Endometrium (tissue), 2 donors: ENCODE data around the gene ATAD5.
"Not testable (repeated sequence)": the region's sequence is repeated elsewhere in the genome, so short reads cannot be mapped to it uniquely, and the experiment has no call there.

Source experiments
- FAIRE-seq: peaks from 2 replicates; lab custom pipeline; 2012; peaks lifted over from hg19 to GRCh38; lab: Jason Lieb, UNC
- donor health status: control.
- donor health status: control.

Gene ATAD5, protein sequence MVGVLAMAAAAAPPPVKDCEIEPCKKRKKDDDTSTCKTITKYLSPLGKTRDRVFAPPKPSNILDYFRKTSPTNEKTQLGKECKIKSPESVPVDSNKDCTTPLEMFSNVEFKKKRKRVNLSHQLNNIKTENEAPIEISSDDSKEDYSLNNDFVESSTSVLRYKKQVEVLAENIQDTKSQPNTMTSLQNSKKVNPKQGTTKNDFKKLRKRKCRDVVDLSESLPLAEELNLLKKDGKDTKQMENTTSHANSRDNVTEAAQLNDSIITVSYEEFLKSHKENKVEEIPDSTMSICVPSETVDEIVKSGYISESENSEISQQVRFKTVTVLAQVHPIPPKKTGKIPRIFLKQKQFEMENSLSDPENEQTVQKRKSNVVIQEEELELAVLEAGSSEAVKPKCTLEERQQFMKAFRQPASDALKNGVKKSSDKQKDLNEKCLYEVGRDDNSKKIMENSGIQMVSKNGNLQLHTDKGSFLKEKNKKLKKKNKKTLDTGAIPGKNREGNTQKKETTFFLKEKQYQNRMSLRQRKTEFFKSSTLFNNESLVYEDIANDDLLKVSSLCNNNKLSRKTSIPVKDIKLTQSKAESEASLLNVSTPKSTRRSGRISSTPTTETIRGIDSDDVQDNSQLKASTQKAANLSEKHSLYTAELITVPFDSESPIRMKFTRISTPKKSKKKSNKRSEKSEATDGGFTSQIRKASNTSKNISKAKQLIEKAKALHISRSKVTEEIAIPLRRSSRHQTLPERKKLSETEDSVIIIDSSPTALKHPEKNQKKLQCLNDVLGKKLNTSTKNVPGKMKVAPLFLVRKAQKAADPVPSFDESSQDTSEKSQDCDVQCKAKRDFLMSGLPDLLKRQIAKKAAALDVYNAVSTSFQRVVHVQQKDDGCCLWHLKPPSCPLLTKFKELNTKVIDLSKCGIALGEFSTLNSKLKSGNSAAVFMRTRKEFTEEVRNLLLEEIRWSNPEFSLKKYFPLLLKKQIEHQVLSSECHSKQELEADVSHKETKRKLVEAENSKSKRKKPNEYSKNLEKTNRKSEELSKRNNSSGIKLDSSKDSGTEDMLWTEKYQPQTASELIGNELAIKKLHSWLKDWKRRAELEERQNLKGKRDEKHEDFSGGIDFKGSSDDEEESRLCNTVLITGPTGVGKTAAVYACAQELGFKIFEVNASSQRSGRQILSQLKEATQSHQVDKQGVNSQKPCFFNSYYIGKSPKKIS (N-terminal part only)

DNA sequence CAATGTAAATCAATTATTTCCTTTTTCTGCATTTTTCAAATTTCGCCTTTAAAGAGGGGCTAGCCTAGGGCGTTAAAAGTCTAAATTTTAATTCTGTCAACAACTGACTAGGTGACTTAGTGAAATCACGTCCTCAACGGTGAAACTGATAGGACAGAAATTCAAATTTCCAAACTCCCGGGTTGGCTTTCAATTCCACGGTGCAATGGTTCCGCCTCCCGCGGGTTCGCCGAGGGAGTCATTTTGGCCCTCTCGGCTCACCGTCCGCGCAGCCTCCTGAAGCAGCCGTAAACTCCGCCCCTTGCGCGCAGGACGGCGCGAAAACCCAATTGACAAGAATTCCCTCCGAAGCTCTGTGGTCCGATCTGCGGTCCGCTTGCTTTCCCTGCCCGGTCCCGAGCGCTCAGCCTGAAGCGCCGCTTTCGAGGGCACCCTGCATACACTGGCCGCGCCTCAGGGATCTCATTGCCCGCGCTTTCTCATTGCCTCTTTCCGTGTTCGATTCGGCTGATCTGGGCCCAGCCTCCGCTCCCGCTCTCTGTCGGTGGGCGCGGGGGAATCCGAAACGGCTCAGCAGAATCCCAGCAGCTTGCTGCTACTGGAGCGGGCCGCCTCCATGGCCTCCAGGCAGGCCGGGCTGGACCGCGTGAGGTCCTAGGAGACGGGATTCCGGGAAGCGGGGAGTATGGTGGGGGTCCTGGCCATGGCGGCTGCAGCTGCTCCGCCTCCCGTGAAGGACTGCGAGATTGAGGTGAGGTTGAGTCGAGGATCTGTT, at the start of gene ATAD5:
Gene ATAD5 (plus strand): TSS at position 304 of the 775 bp plus-strand sequence. CDS start 382 bp downstream, at position 686.
- FAIRE-seq = peak; percentile 78

DNA sequence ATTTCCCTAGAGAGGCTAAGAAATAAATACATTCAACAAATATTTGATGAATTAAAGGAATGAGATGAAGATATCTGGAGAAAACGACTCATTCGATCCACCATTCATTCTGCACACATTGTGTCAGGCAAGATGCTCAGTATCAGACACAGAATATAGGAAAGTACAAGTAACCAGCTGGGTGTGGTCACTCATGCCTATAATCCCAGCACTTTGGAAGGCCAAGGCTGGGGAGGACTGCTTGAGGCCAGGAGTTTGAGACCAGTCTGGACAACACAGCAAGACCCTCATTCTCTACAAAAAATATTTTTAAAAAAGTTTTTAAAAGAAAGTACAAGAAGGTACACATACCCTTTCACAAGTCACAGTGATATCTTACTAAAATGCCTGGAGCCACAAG, 49.6 kb upstream of the ATAD5 start:
- no peak for FAIRE-seq

DNA sequence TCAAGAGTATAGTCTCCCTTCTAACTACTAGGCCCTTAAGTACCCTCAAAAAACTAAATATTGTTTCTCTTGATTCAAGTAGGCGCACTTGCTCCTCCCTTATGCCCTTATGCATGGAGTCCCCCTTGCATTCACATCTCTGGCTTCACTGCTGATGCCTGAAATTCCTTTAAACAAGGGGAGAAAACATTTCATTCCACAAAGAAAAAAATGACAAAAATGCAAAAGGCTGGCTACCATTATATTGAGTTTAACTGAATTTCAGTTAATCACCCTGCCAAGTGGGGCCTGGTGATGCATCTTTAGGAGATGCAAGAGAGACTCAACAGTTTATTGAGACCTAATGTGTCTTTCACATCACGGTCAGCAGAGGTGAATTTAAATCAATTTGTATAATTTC, 42.8 kb upstream of the ATAD5 start:
- FAIRE-seq = no peak

DNA sequence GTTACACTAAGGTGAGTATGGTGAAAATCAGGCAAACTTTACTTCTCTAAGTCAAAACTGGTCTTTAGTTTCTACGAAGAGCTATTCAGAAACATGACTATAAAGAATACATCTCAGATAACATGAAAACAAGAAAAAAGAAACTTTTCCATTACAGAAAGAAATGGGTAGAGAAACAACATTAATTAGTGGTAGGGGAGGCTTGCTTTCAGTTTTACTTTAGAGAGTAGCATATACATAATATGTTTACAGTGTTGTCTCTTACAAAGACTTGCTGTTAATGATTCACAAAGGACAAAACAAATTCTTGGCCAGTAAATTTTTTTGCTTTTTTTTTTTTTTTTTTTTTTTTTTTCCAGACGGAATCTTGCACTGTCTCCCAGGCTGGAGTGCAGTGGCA, 41.5 kb upstream of the ATAD5 start:
- FAIRE-seq = peak; percentile 29

DNA sequence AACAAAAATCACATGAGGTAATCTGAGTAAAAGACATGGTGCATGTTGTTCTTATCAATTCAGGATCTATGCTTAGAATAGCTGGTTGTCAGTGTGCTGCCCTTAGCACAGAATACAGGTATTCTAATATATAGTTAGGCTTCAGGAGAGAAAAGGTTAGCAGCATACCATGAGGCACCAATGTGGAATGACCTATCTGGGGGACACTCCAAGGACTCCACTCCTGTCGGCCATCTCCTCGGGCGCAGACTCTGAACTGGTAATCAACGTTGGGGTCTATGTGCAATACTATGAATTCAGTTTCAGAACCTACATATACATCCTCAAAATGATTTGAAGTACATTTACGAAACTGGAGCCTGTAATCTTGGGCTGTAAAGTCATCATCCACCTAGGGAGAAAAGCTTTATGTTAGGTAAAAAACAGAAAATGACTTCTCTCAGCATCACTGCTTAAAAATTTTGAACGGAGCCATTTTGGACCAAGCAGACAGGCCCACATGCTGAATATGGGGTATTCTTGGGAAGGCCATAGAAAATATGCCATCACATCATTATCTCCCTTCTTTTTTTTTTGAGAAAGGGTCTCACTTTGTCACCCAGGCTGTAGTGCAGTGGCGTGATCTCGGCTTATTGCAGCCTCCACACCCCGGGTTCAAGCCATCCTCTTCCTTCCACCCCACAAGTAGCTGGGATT, 38.3 kb upstream of the ATAD5 start:
- no peak for FAIRE-seq

DNA sequence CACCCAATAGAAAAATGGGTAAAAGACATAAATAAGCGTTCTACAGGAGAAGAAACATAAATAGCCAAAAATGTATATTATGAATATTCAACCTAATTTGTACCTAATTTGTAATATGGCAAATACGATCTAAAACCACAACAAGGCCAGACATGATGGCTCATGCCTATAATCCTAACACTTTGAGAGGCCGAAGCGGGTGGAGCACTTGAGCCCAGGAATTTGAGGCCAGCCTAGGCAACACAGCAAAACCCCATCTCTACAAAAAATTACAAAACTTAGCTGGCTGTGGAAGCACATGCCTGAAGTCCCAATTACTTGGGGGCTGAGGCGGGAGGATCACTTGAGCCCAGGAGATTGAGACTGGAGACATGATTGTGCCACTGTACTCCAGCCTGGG, 37.4 kb upstream of the ATAD5 start:
- no peak for FAIRE-seq

DNA sequence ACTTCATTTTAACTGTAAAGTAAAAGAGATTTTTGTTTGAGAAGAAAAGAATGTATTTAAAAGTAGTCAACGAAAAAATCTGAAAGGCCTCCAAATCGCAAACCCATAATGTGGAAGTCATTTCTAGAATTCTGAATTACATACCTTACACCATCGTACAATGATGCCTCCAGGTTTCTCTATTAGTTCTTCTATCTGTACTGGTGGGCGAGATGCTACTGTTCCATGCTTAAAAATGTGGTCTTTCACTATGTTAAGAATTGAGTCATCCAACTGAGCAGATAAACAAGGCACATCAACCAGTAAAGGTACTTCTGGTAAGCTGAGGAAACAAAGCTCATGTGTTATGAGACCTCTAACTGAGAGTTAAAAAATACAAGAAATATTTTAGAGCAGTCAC, 35.8 kb upstream of the ATAD5 start:
- no peak for FAIRE-seq

DNA sequence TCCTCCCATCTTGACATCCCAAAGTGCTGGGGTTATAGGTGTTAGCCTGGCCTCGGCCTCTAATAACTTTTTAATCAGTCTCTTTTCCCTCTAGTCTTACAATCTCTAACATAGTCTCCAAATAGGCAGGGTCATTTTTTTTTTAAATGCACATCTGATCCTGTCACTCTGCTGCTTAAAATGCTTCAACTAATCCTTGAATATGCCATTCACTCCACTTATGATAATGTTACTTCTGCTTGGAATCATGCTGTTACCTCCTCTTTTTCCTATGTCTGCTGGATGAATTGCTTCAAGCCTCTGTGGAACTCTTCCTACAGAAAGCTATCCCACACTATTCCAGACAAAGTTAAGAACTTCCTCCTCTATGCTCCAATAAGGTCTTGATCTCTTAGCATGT, 30.1 kb upstream of the ATAD5 start:
- FAIRE-seq = no peak

DNA sequence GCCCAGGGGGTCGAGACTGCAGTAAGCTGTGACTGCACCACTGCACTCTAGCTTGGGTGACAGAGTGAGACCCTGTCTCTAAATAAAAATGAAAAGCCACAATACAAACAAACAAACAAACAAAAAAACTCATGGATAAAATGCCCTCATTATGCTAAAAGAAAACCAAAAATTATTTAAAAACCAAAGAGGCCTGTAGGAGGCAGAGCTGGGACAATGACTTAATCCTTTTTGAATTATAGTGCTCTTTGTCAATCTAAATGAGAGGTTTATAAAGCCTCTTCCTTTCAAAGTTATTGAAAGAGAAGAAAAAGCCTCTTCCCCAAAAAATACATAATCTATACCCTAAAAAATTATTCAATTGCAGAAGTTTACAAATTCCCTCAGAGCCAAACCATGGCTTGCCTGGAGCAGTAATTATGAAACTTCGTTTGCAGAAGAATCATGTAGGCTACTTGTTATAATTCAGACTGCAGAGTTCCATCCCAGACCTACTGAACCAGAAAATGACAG, 25.8 kb upstream of the ATAD5 start:
- no peak for FAIRE-seq

DNA sequence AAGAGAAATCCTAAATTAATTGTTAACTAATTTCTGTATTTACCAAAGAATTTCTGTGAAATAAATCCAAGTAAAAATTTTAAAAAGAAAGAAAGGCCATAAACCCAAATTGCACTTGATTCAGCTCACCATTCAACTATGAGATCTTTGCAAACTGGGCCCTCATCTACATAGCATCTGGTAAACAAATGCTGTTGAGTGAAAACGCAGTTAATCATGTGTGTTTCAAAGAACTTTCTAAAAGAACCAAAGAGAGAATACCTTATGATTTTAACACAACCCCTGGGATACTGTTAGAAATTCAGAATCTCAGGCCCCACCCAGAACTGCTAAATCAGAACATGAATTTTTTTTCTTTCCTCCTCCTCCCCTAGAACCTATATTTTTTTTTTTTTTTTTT, 23.9 kb upstream of the ATAD5 start:
- FAIRE-seq = no peak

DNA sequence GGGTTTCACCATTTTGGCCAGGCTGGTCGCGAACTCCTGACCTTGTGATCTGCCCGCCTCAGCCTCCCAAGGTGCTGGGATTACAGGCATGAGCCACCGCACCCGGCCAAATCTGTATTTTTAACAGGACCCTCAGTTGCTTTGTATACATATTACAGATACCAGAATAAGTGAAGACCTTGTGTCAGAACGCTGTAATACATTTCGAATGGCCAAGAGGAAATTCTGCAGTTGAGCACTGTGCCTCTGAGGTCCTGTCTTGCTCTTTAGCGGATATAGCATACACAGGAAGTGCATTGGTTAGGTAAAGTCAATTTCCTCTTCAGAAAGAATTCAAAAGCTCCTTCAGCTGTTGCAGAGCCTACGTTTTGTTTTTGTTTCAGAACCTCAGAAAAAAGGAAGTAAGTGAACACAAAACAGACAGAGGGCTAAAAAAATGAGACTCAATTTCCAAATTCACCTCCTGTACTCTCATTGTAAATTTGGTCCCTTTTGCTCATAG, 22.9 kb upstream of the ATAD5 start:
- FAIRE-seq = no peak

DNA sequence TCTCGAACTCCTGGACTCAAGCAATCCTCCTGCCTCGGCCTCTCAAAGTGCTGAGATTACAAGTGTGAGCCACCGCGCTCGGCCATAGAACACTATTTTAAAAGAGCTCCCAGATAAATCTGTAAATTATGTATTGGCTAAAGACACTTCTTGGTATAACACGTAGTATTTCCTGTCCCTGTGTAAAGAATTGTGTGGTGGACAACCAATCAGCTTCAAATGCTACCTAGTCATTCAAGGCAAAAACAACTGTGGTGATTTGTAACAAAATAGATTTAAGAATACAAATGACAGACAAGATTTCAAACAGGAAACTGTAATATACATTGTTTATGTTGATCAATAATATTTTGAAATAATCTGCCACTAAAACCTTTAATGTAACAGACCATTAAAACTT, 21.9 kb upstream of the ATAD5 start:
- no peak for FAIRE-seq

DNA sequence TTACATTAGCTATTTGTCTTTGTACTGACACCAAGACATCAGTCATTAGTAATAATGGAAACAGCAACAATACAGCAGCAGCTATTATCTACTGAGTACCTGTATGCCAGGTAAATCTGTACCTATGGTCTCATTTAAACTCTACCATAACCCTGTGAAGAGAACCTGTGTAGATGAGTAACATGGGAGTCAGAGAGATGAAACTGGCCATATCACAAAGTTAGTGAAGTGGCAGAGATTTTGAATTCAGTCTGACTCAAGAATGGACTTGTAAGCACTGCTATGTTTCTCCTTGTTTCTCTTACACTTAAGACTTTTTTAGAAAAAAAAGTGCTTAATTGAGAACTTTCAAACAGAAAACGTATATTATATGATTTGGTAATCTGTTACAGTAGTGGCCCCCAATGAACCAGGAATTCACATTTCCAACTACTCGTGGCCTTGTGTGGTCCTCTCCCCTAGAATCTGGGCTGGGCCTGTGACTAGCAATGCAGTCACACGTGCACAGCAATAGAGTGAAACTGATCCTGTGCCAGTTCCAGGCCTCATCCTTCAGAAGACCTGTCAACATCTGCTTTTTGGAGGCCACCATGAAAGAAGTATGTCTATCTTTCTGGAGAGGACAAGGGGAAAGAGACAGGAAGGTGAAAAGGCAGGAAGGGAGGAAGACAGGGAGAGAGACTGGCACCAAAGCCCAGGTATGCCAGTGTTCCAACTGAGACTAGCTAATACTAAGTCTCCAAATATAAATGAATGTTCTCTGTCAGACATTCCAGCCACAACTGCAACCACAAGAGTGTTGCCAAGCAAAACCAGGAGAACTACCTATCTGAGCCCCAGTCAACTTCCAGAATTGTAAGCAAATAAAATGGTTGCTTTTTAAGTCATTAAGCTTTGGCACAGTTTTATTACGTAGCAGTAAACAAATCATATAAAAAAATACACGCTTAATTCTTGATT, 19.3 kb upstream of the ATAD5 start:
- FAIRE-seq = no peak

DNA sequence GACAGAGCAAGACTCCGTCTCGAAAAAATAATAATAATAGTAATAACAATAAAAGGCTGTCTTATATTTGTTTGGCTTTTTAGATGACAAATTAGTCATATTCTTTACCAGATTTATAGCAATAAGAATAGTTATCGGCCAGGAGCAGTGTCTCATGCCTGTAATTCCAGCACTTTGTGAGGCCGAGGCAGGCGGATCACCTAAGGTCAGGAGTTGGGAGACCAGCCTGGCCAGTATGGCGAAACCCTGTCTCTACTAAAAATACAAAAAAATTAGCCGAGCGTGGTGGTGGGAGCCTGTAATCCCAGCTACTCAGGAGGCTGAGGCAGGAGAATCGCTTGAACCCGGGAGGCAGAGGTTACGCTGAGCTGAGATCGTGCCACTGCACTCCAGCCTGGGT, 17.5 kb upstream of the ATAD5 start:
- FAIRE-seq = not testable (repeated sequence)

DNA sequence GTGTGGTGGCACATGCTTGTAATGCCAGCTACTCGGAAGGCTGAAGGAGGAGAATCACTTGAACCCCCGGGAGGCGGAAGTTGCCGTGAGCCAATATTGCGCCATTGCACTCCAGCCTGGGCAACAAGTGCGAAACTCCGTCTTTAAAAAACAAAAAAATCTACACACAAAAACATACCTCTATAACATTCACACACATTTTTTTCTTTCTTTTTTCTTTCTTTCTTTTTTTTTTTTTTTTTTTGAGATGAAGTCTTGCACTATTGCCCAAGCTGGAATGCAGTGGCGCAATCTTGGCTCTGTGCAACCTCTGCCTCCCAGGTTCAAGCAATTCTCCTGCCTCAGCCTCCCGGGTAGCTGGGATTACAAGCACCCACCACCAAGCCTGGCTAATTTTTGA, 16.9 kb upstream of the ATAD5 start:
- not testable (repeated sequence) for FAIRE-seq

DNA sequence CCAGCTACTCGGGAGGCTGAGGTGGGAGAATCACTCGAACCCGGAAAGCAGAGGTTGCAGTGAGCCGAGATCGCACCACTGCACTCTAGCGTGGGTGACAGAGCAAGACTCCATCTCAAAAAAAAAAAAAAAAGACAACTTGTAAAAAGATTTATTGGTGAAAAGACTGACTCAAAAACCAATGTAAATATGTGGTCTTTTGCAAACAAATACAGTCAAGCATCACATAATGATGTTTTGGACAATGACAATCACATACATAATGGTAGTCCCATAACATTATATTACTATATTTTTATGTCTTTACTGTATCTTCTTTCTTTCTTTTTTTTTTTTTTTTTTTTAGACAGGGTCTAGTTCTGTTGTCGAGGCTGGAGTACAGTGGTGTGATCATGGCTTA, 15.6 kb upstream of the ATAD5 start:
- FAIRE-seq = no peak

DNA sequence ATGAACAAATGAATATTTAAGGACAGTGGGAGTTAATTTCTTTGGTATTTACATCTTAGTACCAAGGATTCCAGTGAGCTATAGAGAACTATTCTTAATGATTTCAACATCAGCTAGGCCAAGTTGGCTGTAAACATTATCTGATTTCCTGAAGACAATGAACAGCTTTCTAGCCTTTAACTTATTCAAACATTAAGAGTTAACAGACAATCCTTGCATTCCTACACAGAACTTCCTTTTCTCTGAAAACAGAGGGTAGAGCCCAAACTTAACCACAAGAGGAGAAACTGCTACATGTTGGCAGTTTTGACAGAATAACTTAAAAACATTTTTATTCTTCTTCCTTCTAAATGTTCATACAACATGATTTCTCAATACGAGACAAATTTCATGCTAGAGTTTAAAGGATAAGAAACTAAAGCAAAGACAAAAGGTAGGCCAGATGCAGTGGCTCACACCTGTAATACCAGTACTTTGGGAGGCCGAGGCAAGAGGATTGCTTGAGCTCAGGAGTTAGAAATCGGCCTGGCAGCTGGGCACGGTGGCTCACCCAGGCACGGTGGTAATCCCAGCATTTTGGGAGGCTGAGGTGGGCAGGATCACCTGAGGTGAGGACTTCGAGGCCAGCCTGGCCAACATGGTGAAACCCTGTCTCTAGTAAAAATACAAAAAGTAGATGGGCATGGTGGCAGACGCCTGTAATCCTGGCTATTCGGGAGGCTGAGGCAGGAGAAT, 11.6 kb upstream of the ATAD5 start:
- FAIRE-seq = no peak

DNA sequence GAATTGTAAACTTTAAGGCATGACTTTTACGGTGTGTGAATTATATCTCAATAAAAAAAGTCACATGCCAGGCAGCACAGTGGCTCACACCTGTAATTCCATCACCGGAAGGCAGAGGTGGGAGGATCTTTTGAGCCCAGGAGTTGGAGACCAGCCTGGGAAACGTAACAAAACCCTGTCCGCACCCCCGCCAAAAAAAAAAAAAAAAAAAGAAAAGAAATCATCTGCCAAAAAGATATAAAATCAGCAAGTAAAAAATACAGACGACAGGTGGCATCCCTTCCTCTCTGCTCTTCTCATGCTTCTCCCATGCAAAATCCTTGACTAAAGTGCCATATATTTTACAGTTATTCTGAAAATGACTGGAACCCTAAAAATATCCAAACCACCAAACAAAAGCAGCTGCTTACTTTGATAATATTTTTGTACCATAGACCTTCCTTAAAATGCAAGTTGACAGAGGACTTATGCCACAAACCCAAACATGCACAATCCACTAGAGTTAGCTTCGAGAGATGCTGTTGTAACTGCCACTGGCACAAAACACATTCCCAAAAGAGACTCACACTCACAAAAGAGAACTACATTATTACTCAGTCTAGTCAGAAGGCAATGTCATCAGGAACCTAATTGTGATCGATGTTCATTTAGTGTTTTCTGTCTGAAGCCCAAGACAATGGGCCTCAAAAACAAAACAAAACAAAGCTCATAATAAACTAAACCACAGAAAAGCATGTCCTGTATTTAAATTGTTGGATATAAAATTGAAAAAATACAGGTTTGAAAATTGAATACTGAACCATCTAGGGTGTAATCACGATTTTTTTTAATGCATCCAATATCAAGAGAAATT, 9.7 kb upstream of the ATAD5 start:
- no peak for FAIRE-seq
